GM12864 (cell line): ENCODE results near the gene CRMP1.

Experiments
- DNase-seq: peaks from one replicate; pipeline ENCODE4 v3.0.0-alpha.2; 2011; ENCODE audit warnings: low read depth
- H3K4me3 ChIP-seq: 2 replicates; pipeline ENCODE4 v1.5.1; 2011; ENCODE audit warnings: mild to moderate bottlenecking, low read depth, low read length, control low read depth
- TF ChIP-seq, protein P1 (sequence below): IDR thresholded peaks from 2 replicates; pipeline ENCODE4 v1.5.1; 2011; ENCODE audit warnings: low read depth, mild to moderate bottlenecking, moderate library complexity, low read length, control low read depth, inconsistent platforms; ENCODE audit errors: missing control alignments

CRMP1 gene

DNA sequence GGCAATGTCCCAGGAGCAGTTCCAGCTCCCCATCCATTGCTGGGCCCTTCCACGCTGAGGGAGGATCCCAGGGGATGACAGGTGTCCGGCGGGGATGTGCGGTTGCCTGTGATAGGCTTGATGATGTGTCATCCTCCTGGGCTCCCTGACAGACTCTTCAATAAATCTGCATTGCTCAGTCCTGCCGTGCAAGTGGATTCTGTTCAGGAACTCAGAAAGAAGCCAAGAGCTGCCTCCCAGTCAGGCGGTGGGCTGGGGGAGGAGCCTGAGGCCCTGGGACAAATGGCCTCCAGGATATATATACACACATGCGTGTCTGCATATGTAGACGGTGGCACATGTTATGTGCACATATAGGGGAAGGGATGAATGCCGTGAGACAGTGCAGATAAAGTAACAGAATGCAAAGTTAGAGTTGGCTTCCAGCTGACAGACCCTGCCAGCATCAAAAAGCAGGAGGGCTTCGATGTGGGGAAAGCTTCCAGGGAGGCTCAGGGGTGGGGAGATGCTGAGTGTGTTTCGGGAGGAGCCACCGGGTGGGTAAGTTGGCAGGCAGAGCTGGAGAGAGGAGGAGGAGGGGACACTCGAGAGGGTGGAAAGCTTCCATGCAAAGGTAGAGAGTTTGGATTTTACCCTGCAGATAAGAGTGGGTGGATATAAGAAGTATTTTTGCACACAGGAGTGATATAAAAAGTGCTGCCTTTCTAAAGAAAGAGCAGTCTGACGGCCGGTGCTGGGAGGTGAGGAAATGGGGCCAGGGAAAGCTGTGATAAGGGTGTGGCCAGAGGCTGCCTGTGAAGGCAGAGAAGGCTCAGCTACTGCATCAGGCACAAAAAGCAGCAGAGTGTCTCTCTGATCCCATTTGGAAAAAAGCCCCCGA, 28.5 kb upstream of the CRMP1 start:
- no peak overlapping the region for H3K4me3 ChIP-seq
- no peak for DNase-seq
- TF ChIP-seq, protein P1, sequence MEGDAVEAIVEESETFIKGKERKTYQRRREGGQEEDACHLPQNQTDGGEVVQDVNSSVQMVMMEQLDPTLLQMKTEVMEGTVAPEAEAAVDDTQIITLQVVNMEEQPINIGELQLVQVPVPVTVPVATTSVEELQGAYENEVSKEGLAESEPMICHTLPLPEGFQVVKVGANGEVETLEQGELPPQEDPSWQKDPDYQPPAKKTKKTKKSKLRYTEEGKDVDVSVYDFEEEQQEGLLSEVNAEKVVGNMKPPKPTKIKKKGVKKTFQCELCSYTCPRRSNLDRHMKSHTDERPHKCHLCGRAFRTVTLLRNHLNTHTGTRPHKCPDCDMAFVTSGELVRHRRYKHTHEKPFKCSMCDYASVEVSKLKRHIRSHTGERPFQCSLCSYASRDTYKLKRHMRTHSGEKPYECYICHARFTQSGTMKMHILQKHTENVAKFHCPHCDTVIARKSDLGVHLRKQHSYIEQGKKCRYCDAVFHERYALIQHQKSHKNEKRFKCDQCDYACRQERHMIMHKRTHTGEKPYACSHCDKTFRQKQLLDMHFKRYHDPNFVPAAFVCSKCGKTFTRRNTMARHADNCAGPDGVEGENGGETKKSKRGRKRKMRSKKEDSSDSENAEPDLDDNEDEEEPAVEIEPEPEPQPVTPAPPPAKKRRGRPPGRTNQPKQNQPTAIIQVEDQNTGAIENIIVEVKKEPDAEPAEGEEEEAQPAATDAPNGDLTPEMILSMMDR = no peak

DNA sequence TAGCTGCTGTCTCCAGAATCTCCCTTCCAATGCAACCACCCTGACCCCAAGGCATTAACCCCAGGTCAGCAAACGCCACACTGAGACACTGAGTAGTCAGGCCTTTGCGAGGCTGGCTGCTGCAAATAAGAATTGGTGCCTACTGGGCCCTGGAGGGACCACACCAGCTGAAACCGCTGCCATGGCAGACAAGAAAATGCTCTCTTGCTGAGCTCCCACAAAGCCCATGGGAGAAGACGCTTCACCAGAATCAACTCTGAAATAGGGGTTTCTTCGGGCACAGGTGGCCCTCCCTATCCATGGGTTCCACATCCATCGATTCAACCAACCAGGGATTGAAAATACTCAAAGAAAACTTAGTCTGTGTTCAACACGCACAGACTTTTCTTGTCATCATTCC, 26.7 kb upstream of the CRMP1 start:
- TF ChIP-seq, protein P1 = no peak
- DNase-seq = no peak
- no peak overlapping the region for H3K4me3 ChIP-seq

DNA sequence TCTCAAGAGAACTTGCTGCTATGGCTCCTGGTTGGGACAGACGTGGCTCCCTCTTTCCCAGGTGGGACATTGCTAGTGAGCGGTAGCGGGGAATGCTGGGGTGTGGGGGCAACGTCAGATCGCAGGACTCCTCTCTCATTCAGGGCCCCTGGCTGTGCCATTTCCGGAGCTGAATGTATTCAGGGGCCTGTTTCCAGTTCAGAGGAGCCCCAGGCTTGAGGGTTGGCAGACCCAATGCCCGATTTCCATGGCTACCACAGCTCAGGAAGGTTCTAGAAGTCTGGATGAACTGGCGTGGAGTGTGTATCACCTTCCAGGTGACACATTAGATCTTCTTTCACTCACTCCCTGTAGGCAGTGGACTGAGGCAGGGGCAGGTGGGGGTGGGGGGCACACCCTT, 26.2 kb upstream of the CRMP1 start:
- DNase-seq = no peak
- H3K4me3 ChIP-seq = no peak overlapping the region
- TF ChIP-seq, protein P1 = no peak

DNA sequence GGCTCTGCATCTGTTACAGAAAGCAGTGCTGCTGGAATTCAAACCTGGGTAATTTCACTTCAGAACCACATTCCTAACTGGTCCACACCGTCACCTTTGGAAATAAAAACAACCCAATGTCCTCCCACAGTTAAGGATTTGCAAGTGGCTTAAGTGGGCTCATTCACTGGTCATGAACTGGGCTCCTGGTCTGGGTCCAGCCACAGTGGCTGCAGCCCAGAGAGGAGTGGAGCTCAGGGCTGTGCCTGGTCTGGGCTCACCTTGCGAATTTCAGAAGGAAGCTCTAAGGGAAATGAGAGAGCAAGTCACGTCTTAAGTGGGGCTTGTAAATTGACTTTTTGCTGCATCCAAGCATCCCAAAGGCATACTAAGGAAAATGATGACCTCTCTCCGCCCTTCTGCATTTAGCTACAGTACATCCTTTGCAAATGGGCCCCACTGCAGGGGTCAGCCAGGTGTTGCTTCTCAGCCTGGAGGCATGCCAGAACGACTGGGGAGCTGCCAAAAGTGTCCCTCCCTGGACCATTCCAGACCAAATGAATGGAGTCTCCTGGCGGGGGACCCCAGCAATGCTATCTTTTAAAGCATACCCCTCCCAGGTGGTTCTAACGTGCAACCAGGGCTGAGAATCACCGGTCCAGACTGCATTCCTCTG, 25.6 kb upstream of the CRMP1 start:
- H3K4me3 ChIP-seq = no peak overlapping the region
- TF ChIP-seq, protein P1 = no peak
- DNase-seq = no peak

DNA sequence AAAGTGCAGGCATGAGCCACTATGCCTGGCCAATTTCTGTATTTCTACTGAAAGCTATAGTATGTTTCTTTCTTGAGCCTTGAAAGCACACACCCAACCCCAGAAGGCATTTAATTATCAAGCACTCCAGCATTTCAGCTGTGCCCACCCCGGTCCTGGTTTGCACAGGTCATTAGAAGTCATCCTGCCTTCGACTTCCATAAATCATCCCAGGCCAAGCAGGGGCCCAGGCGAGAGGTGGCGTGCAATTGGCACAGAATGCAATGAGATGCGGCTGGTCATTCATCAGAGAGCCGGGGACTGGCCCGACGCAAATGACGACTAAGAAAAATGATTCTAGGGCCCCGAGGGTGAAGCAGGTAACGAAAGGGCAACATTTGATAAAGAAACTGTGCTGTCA, 24.8 kb upstream of the CRMP1 start:
- no peak overlapping the region for H3K4me3 ChIP-seq
- DNase-seq = no peak
- TF ChIP-seq, protein P1 = no peak

DNA sequence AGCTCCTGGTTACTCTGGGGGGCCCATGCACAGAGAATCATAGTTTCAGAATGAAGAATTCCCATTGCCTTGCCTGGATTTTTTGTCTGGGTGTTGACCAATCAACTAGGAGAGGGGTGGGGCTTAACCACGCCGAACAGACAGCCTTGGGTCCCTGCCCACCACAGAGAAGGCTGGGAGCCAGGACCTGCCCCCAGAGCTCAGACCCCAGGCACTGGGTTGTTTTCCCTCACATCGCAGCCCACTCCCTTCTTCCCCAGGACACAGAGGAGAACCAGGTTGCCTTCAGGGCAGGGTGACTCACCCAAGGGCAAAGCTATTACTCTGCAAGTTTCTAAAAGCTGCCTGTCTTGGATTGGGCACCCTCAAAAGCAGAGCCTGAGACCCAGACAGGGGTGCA, 23.3 kb upstream of the CRMP1 start:
- H3K4me3 ChIP-seq = no peak overlapping the region
- TF ChIP-seq, protein P1 = no peak

DNA sequence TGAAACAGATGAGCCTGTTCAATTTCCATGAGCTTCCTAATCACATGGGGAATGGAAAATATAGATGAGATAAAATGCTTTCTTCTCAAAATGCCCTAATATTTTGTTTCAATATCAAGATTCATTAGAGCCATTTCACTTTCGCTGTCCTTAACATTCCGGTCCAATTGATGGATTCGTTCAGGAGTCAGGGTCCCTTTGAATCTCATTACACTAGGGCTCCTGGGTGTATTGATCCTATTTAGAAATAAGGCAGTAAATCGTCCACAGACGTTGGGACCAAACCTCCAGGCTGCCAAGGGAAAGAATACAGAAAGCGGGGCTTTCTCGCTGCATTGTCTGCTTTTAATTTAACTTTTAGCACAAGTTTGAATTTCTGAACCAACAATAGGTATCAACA, 20.6 kb upstream of the CRMP1 start:
- H3K4me3 ChIP-seq = no peak overlapping the region
- DNase-seq = no peak
- TF ChIP-seq, protein P1 = no peak

More for the DNA sequence above, 23.3 kb upstream of the CRMP1 start:
- no peak for DNase-seq
